ENCODE results near the gene PKMYT1. TPM values are rescaled to one million over a fixed set of nuclear protein-coding genes. Genes with fewer than 3 reads are reported as not detected.
"Not testable (repeated sequence)": the region's sequence is repeated elsewhere in the genome, so short reads cannot be mapped to it uniquely, and the experiment has no call there.

The PKMYT1 gene
- total RNA-seq, 1 donor from 2014 or later: 4.5 TPM

DNA sequence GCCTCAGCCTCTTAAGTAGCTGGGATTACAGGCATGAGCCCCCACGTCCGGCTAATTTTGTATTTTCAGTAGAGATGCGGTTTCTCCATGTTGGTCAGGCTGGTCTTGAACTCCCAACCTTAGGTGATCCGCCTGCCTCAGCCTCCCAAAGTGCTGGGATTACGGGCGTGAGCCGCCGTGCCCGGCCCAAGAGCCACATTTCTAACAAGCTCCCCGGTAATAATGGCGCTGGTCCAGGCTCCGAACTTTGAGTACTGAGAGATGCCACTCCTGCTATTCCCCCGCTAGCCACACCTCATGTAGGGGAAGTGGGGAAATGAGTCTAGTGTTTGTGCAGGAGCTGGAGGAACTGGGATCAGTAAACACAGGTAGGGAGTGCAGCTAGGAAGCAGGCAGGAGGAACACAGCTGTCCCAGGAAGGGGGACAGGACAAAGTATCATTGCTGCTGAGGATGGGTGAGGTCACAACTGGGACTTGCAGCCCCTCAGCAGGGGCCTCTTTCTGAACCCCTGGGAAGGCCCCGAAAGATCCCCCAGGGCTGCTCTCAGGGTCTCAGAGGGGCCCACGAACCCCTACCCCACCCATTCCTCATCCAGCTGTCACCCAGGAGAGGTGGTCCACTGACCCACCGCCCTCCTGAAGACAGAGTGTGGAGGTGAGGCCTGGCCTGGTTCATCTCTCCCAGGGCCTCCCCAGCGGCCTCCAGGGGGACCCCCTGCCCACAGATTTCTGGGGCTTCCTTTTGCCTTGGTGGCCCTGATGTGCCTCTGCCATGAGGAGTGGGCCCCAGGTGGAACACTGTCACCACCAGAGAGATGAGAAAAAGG is 19.8 kb downstream of the PKMYT1 start:
- DNase-seq (ENCODE audit: low spot score): no peak

DNA sequence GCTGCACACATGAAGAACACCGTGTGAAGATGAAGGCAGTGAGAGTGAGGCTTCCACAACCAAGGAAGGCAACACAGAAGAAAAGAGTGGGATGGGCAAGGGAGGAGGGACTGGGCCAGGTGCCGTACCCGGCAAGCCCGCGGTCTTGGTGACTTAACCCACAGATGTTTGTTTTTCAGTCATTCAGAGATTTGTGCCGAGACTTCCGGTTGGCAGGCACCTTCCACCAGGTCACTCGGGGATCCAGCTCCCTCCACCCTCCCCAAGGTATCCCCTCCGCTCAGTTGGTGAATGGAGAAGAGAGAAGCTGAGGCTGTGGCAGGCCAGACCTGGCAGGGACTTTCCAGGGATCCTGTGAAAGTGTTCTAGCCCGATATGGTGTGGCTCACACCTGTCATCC is 21.0 kb downstream of the PKMYT1 start:
- no peak for DNase-seq (ENCODE audit: low spot score)

DNA sequence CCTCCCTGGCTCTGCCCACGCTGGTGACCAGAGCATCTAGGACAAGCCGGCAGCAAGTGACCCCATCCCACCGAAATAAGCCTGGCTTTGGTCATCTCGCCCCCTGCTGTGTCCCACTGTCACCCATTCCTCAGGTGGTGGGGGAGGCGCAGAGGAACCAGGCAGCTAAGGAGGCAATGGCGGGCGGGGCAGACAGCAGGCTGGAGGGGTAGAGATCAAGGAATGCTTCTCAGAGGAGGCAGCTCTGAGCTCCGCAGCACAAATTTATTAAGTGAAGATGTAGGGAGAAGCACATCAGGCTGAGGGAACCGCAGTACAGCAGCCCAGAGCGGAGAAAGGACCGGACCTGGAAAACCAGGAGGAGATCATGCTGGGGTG is 23.7 kb downstream of the PKMYT1 start:
- no peak for DNase-seq (ENCODE audit: low spot score)

DNA sequence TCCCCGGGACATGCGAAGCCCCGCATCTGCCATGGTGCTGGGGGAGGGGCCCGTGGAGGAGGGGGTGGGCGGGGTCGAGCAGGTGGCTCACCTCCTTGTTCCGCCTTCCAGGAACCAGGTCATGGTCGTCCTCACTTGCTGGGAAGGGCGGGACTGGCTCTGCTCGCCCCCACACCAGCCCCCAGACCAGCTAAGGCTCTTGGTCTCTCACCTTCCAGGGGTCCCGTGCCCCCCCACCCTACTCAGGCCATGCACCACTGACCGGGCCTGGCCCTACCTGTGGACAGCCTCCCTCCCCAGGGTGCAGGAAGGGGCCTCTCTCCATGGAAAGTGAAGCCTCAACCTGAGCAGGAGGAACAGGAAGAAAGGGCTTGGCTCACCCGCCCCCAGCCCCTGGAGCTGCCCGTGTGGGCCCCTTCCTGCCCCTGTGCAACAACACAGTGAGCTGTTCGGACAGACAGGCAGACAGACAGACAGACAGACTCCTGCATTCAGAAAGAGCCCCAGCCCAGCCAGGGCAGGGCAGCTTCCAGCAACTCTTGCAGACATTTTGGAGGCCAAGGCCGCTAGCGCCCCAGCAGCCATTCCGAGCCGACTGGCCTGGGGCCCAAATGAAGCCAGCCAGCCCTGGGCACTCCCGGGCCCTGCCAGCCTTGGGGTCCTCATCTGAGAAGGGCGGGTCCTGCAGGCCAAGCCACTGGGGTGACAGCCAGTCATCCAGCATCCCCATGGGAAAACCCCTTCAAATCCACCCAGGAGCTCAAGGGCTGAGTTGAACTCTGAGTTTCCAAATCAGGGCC is 24.3 kb downstream of the PKMYT1 start:
- DNase-seq (ENCODE audit: low spot score): no peak

DNA sequence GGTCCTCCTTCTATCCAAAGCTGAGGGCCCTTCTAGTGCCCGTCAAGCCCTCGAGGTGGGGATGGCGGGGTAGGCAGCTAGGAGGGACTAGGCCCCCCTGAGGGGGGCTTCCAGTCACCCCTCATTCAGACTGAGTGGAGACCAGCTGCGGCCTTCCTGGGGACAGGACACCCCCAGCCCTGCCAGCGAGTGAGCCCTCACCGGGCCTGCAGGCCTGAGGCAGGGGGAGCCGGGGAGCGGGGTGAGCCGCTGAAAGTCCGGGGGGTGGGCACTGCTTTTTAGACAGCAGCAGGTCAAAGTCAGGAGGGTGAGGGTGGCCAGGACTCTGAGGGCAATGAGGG is 24.8 kb downstream of the PKMYT1 start:
- DNase-seq (ENCODE audit: low spot score): no peak

DNA sequence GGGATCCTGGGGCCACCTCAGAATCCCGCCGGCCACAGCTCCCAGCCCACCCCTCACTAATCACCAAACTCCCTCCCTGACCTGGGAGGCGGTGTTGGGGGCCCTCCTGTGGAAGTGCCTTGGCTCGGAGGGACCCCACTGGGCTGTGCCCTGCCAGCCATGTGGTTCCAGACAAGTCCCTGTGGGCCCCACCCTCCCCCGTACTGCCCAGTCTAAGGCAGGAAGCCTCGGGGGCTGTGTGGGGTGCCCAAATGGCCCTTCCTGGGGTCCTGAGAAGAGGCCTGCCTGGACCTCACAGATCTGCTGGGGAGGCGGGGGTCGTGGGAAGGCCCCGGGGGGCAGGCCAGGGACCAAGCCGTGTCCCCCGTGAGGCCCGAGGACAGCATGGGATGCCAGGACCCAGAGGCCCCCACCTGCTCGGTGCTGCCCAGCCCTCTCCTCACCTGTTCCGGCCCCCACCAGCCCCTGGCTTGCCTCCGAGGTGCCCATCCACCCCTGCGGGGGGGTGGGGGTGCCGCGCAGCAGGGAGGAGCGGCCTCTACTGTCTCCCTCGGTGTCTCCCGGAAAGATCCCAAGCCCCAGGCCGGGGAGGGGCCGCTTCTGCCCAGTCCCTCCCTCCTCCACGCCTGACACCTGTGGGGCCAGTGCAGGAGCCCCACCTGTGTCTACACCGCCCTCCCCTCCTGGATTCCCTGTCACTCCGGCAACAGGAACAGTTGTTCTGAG is 25.4 kb downstream of the PKMYT1 start:
- no peak for DNase-seq (ENCODE audit: low spot score)

DNA sequence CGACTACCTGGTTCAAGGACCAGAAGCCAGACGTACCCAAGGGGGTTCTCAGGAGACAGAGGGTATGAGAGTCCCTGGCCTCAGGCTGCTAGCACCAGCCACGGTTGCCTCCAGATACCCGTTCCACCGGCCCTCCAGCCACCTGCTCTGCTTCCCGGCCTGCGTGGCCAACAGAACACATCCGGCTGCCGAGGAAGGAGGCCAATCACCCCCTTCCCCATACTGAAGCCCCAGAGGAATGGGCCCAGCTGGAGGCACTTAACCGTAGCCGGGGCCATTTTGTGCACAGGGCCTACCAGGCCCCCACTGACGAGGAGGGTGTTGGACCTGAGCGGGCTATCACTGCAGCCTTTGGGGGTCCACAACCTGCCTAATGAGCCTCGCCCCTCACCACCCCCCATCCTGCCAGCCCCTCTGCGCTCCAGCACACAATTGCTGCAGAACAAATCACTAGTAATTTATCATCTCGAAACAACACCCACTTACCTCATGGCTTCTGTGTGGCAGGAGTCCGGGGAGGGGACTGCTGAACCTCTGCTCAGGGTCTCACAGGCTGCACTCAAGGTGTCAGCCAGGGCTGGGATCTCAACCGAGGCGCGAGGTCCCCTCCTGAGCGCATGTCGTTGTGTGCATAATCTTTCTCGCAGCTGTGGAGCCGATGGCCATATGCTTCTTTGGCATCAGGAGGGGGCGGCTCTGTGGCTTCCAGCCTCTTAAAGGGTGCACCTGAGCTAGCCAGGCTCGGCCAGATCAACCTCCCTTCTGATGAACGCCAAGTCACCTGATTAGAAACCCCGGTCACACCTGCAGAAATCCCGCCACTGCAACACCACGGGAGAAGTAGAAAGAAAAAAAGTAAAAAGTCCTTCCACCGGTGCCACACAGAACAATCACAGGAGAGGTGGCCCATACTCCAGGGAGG is 26.3 kb downstream of the PKMYT1 start:
- no peak for DNase-seq (ENCODE audit: low spot score)

DNA sequence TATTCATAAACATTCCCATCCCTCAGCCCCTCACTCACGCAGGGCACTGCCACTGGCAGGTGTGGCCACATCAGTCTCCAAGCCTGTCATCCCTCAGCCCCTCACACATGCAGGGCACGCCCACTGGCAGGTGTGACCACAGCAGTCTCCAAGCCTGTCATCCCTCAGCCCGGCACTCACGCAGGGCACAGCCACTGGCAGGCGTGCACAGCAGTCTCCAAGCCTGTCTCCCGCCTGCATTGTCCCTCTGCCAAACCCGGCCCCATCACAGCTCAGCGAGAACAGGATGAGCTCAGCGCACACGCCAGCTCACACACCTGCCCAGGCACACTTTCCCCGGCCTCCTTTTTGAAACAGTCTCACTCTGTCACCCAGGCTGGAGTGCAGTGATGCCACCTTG is 27.6 kb downstream of the PKMYT1 start:
- DNase-seq (ENCODE audit: low spot score): no peak

DNA sequence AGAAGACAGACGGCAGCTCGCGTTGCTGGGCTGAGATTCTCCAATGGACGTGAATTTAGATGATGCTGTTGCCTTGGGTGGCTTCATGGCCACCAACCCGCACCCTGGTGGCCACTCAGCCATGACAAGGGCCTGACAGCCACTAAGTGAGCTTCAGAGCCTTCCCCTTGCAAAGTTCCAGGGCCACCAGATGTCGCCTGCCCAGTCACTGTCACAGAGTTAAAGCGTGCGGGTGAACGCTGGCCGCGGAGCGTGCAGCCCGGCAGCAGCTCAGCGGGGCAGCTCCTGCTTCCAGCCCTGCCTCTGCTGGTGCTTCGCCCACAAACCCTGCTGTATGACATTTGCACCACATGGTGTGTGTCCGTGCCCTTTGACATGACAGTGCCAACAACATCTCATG is 29.5 kb downstream of the PKMYT1 start:
- no peak for DNase-seq (ENCODE audit: low spot score)

DNA sequence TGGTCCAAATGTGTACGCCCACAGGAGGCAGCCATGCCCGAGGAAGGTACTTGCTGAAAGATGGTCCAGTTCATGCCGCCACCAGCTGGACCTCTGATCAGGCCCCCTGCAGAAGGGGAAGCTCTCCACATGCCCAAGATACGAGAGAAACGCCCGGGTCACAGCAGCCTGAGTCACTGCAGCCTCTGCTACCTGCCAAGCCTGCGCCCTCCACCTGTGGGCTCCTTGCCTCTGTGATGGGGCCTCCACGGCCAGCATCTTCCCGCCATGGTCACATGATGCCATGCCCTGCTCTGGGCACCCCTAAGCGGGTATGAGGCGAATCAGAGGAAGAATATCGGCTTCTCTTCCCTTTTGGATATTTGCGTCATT is 29.9 kb downstream of the PKMYT1 start:
- DNase-seq (ENCODE audit: low spot score): no peak

DNA sequence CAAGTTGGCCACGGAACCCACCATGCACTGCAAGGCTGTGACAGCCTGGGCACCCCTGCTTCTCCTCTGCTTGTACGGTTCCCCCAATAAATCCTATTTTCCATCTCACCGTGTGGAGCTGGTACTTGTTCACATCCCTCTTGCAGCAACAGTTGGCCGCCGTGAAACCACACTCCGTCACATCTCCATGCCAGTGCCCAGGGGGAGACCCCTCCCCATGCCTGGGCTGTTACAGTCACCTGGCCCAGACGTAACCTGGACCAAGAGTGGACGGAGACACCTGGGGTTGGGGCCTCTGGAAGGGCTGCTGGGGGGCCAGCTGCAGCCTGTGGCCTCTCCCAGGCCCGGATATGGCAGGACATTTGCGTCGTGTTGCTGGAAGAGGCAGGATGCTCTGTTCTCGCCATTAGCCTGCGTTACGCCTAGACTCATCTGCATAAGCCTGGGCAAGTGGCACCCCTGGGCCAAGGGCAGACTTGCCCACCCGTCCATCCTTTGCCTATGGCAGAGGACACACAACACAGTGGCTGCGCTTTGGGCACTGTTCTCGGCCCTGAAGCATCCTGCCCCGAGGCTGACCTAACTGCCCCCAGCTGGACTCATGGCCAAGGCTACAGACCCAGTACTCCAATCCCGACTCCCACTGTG is 30.4 kb downstream of the PKMYT1 start:
- DNase-seq (ENCODE audit: low spot score): no peak

DNA sequence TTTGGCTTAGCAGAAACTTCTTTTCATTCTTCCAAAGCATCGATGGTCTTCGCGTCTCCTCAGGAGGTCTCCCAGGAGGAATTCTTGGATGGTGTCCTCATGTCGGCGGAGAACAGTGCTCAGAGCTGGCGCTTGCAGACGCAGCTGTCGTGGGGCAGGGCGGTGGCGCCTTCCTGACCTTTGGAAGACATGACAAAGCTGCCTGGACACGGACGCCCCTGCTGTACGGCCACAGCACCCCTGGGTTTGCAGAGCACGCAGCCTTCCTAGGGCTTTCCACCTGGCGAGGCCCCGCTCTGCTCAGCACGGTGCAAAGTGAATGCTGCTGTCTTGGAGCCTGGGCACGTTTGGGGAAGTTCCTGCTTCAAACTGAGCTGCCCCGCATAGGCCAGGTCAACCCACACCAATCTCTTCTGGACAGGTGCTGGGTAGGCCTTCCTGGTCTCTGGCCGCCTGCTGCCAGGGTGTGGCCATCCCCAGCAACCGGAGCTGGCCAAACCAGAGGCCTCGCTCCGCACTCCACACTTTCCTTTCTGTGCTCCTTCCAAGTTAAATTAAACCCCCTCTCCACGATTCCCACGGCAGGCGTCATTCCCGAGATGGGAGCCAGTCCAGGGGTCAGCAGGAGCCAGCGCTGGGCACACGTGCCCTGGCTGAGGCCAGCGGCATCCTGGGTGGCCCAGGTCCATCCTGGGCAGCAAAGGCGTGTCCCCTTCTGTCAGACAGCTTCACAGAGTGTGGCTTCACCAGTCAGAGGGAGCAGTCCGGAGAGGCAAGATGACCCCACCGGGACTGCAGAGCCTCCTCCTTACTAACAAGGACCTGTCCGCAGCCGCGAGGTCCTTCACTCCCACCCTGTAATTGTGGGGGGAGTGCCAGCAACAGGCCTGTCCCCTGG is 31.2 kb downstream of the PKMYT1 start:
- no peak for DNase-seq (ENCODE audit: low spot score)

DNA sequence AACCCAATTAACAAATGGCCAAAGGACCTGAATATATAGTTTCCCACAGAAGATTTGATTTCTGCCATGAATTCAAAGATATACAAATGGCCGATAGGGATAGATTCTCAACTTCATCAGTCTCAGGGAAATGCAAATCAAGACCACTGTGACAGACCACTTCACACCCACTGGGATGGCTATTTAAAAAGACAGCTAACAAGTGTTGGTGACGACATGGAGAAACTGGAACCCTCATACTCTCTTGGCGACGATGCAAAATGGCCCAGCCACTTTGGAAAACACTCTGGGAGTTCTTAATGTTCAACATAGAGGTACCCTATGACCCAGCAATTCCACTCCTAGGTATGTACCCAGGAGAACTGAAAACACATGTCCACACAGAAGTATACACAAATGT is 33.6 kb downstream of the PKMYT1 start:
- no peak for DNase-seq (ENCODE audit: low spot score)

DNA sequence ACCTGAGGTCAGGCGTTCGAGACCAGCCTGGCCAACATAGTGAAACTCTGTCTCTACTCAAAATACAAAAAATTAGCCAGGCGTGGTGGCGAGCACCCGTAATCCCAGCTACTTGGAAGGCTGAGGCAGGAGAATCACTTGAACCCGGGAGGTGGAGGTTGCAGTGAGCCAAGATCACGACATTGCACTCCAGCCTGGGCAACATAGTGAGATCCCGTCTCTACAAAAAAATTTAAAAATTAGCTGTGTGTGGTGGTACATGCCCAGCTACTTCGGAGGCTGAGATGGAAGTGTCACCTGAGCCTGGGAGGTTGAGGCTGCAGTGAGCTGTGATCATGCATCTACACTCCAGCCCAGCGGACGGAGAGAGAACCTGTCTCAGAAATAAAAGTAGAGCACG is 36.5 kb downstream of the PKMYT1 start:
- DNase-seq (ENCODE audit: low spot score): not testable (repeated sequence)

DNA sequence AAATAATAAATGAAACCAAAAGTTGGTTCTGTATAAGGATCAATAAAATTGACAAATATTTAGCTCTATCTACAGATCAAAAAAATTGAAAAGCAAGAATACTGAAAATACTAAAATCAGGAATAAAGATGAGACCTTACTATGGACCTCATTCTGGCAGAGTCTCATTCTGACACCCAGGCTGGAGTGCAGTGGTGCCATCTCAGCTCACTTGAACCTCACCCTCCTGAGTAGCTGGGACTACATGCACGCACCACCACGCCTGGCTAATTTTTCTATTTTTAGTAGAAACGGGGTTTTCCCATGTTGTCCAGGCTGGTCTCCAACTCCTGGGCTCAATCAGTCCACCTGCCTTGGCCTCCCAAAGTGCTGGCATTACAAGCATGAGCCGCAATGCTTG is 38.2 kb downstream of the PKMYT1 start:
- no peak for DNase-seq (ENCODE audit: low spot score)

DNA sequence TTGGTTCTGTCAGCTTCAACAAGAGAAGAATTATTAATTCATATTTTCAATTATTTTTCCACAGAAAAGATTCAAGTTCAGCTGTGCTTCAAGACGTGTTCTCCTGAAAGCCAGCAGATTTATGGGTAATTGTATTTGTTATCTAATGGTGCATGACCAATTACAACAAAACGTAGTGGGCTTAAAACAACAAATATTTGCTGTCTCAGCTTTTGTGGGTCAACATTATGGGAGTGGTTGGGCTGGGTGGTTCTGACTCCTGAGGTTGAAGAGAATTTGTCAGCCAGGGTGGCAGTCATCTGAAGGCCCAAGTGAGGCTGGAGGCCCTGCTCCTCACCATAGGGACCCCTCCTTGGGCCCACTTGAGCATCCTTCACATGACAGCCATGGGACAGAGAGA is 40.3 kb downstream of the PKMYT1 start:
- DNase-seq (ENCODE audit: low spot score): no peak

DNA sequence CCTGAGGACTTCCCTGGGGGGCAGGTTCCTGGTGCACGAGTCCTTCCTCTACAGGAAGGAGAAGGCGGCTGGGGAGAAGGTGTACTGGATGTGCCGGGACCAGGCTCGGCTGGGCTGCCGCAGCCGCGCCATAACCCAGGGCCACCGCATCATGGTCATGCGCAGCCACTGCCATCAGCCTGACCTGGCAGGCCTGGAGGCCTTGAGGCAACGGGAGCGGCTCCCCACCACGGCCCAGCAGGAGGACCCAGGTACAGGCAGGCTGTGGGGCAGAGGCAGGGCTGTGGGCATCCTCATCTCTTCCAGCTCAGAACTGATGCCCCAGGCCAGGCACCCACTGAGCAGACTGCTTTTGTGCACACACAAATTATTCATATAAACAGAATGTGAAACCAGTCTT is 42.0 kb downstream of the PKMYT1 start:
- no peak for DNase-seq (ENCODE audit: low spot score)

DNA sequence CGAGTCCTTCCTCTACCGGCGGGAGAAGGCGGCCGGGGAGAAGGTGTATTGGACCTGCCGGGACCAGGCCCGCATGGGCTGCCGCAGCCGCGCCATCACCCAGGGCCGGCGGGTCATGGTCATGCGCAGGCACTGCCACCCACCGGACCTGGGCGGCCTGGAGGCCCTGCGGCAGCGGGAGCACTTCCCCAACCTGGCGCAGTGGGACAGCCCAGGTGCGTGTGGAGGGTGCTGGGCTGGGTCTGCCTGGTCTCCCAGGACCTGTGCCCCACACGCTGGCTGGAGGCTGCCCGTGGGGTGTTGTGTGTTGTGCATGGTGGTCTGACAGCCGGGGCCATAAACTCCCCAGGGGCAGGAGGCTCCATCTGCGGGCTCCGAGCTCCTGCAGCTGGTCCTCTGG is 43.1 kb downstream of the PKMYT1 start:
- DNase-seq (ENCODE audit: low spot score): no peak

DNA sequence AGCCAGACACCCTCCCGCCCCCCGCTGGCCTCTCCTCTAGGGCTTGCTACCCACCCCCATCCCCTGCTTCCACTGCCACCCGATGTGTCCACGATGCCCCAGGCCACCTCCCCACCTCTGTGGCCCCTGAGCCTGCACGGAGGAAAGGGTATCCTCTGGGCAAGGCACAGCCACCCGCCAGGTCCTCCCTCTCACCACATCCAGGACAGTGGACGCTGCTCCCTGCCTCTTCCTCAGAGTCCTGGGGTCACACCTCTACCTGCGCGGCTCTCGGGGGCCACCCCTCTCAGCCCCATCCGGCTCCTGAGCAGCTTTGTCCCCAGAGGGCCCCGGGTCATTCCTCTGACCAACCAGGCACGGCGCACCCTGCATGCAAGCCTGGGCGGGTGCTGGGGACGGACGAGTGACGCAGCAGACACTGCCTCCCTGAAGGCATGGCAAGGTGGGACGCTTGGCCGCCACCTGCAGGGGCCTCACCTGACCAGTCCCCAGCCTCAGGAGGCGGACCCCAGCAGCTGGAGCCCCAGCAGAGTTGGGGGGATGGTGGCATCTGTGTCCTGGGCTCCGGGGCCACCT is 43.7 kb downstream of the PKMYT1 start:
- no peak for DNase-seq (ENCODE audit: low spot score)

DNA sequence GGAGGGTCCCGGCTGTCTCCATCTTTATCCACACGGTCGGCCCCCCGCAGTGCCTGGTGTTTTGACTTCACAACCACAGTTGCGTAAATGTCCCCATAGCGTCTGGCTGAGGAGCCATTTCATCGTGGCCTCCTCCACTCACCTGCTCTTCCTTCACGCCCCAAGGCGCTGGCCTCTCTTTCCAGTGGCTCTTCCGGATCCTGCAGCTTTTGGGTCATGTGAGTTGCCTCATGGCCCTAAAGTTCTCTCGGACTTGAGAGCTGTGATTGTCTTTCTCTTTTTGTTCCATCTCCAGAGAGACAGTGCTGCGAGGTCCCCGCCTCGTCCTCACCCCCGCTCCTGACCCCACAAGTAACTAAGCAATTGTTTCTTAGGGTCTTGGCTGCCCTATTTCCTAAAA is 45.8 kb downstream of the PKMYT1 start:
- no peak for DNase-seq (ENCODE audit: low spot score)
